Hippocampal formation (tissue), 2 donors: ENCODE measurements around the gene RANGRF.

Experiments used
- DNase-seq, 2 donors: peaks; one replicate each; lab custom pipeline; 2025; lab: John Stamatoyannopoulos, UW

The RANGRF gene

GRCh38 chr17:8314797-8315763 is 26.6 kb downstream of the RANGRF start:
- no peak for DNase-seq

DNA sequence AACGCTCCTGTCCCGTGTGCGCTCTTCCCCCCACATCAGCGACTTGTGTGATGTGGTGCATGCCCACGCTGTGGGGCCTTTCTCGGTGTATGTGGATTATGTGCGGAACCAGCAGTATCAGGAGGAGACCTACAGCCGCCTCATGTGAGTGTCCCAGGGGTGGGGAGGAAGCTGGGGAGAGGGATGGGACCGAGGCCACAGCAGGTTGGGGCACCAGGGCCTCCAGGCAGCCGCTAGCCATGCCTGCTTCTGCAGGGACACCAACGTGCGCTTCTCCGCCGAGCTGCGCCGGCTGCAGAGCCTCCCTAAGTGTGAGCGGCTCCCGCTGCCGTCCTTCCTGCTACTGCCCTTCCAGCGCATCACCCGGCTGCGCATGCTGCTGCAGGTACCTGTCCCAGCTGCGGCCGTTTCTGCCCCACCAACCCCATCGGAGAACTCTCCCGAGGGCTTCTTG is 27.3 kb downstream of the RANGRF start:
- no peak for DNase-seq

DNA sequence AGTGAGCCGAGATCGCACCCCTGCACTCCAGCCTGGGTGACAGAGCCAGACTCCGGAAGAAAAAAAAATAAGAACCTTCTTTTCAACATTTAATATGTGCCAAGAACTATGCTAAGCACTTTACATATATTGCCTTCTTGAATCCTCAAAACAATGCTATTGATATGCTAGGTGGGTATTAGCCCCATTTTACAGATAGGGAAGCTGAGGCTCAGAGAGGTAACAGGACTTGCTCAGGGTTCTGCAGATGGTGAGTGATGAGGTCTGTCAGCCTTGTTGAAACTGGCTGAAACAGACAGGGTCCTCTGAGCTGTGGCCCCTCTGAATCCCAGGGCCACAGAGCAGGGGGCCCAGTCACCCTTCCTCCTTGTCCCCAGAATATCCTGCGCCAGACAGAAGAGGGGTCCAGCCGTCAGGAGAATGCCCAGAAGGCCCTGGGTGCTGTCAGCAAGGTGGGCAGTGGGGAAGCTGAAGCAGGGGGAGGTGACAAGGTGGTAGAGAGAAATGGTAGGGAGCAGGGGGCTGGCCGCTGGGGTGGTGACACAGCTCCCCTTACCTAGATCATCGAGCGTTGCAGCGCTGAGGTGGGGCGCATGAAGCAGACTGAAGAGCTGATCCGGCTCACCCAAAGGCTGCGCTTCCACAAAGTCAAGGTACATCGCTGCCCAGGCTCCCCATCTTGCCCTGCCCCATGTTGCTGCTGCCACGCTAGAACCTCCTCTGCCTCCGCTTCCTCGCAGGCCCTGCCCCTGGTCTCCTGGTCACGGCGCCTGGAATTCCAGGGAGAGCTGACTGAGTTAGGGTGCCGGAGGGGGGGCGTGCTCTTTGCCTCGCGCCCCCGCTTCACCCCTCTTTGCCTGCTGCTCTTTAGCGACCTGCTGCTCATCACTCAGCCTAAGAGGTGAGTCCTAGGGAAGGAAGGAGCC is 29.8 kb downstream of the RANGRF start:
- DNase-seq, result no peak

DNA sequence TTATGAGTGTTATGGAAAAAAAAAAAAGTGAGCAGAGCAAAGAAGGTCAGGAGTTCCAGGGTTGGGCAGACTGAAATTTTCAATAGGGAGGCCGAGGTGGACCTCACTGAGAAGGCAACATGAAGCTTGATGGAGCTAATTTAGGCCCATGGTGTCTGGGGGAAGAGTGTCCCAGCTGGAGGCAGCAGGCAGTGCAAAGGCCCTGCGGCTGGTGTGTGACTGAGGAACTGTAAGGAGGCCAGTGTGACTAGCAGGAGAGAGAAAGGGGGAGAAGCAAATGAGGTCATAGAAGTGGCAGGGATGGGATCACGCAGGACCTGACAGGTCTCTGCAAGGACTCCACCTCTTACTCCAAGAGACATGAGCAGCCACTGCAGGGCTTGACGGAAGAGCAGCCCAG is 31.8 kb downstream of the RANGRF start:
- DNase-seq, result no peak

GRCh38 chr17:8320990-8321389 is 32.5 kb downstream of the RANGRF start:
- DNase-seq, result no peak

GRCh38 chr17:8322061-8322460 is 33.6 kb downstream of the RANGRF start:
- no peak for DNase-seq

GRCh38 chr17:8324132-8324531 is 35.7 kb downstream of the RANGRF start:
- DNase-seq, result no peak

DNA sequence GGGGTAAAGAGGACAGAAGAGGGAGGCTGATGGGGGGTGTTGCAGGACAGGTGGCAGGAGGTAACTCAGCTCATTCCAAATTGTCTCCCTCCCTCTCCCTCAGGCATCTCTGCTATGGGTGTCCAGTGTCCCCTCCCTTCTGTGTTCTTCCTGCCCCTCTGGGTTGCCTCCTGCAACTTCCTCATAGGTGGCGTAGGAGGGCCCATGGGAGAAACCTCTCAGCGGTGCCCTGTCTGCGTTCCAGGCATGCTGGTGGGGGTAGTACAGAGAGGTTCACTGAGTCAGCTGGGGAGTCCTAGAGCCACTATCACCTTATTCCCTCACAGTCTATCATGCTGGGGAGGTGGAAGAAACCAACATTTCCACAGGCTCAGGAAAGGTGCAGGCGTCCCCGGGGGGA is 36.5 kb downstream of the RANGRF start:
- no peak for DNase-seq

DNA sequence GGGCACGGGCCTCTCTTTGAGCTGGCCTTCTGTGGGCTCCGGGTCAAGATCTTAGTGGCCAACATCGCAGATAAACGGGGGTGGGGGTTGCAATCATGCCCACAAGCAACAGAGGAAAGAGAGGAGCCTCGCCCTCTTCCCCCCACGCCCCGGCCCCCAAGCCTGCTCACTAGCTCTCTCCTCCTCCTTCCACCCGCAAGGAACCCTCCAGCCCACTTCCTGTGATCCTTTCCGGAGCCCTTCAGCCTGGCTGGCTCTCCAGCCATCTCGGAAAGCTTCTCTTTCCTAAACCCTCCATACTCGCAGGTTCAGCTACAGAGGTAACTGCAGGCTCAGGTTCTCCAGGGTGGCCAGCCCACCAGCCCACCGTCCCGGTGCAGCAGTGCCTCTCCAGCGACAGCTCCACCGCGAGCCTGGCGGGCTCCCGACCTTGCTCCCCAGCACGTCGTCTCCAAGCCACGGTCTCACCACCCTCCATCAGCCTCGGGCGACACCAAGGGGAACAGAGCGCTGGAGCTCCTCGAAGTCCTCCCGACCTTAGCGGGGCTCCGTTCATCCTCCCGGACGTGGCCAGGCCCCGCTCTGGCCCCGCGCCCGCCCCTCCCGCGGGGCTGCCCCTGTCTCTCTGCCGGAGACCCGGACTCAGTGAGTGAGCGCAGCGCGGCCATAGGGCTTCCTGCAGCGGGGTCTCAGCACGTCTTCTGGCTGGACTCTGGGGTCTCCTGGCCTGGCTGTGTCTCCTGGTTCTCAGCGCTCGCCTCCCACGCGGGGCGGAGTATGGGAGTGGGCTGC is 38.2 kb downstream of the RANGRF start:
- DNase-seq, result no peak

DNA sequence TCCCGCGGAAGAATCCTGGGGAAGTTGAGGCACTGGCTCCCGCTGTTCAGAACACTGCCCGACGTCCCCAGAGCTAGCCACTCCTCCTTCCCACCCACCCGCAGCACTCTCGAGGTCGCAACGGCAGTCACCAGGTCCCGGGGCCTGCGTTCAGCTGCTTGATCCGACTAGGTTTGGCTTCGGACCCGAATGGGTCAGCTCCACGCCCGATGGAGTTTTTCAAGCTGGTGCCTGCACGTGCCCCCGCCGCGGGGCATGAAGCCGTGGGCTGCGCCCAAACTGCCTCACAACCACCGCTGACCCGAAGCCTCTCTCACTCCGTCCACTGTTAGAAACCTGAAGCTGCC is 38.8 kb downstream of the RANGRF start:
- DNase-seq, result no peak

- no peak for DNase-seq
Measured at GRCh38 chr17:8332128-8332527, 43.7 kb downstream of the RANGRF start.

GRCh38 chr17:8332688-8333087 is 44.2 kb downstream of the RANGRF start:
- peak in 1 of 2 donors; percentile 12 for DNase-seq

GRCh38 chr17:8333281-8333680 is 44.8 kb downstream of the RANGRF start:
- DNase-seq, result no peak

DNA sequence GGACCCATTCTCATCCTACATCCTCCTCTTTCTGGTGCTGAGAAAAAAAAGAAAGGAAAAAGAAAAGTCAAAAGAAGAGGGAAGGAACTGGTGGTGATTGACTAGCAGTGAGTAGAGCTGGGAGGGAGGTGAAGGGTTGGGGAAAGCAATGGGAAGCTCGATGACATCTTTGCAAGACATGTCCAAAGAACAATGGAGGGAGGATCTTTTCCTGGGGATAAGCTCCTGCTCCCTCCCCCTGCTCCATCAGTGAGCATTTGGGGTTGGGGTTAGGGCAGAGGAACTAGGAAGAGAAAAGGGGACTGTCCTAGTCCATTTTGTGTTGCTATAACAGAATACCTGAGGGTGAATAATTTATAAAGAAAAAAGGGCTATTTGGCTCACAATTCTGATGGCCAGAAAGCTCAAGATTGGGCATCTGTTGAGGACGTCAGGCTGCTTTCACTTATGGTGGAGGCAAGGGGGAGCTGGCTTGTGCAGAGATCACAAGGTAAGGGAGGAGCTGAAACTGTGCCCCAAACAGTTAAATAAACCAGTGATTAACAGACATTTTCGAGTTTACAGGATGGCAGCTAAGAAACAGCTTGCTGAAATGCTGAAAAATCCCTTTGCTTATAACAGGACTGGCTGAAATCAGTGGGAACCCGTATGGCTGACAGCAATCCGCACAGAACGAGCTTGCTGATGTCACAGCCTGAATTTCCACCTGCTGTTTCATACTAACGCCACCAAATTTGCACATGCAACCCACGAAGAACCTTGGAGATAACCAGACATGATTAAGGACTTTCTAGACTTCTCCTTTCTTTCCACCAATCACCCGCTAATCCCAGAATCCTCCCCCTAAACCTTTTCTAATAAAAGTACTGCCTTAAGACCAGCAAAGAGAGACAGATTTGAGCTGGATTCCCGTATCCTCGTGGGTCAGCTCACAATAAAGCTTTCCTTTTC is 49.6 kb downstream of the RANGRF start:
- no peak for DNase-seq

GRCh38 chr17:8338753-8339140 is 50.3 kb downstream of the RANGRF start:
- DNase-seq, result no peak

GRCh38 chr17:8339540-8339939 is 51.1 kb downstream of the RANGRF start, which contains the start of gene ODF4:
Gene ODF4, plus strand, starts transcription at chr17:8339840. Its CDS starts 212 bp downstream, at chr17:8340052.
- DNase-seq, result no peak
